NB4 (cell line): ENCODE measurements around the gene BLACAT1.

ENCODE experiments used
- CTCF ChIP-seq: IDR thresholded peaks from one replicate; pipeline ENCODE4 v1.5.1; 2012; ENCODE audit warnings: low read depth, low read length
- MAX ChIP-seq: IDR thresholded peaks from 2 replicates; pipeline ENCODE4 v1.6.1; 2011; ENCODE audit warnings: low read depth, low read length
- MYC ChIP-seq: IDR thresholded peaks from 2 replicates; pipeline ENCODE4 v1.6.1; 2011; ENCODE audit warnings: low read depth, low read length
- POLR2A ChIP-seq: IDR thresholded peaks from 2 replicates; pipeline ENCODE4 v1.6.1; 2011; ENCODE audit warnings: mild to moderate bottlenecking; ENCODE audit not compliant: insufficient read length; ENCODE audit errors: extremely low read depth

- no peak for TF ChIP-seq CTCF
- TF ChIP-seq POLR2A = no peak
- TF ChIP-seq MAX = no peak
- no peak for TF ChIP-seq MYC
Measured at GRCh38 chr1:205492774-205493173, 36.9 kb upstream of the BLACAT1 start.
